GM18526 (cell line): ENCODE measurements around the gene CARD14.

ENCODE experiments used
- POLR2A ChIP-seq: IDR thresholded peaks from 3 replicates; pipeline ENCODE4 v1.6.1; 2011; ENCODE audit not compliant: insufficient read length; ENCODE audit errors: extremely low read depth

The CARD14 gene

DNA sequence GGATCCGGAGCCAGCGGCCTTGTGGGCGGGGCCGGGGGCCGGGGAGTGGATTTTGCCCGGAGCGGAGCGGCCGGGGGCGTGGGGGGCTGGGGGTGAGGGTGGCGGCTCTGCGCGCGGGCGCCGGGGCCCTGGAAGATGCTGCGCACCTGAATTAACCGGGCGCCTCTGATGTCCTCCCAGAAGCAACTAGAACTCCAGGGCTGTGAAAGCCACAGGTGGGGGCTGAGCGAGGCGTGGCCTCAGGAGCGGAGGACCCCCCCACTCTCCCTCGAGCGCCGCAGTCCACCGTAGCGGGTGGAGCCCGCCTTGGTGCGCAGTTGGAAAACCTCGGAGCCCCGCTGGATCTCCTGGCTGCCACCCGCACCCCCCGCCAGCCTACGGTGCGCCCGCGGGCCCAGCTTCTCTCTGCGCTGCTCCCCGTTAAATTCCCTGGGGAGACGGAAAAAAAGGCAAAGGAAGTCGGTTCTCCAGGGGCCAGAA is 50.9 kb downstream of the CARD14 start:
- TF ChIP-seq POLR2A, result no peak

DNA sequence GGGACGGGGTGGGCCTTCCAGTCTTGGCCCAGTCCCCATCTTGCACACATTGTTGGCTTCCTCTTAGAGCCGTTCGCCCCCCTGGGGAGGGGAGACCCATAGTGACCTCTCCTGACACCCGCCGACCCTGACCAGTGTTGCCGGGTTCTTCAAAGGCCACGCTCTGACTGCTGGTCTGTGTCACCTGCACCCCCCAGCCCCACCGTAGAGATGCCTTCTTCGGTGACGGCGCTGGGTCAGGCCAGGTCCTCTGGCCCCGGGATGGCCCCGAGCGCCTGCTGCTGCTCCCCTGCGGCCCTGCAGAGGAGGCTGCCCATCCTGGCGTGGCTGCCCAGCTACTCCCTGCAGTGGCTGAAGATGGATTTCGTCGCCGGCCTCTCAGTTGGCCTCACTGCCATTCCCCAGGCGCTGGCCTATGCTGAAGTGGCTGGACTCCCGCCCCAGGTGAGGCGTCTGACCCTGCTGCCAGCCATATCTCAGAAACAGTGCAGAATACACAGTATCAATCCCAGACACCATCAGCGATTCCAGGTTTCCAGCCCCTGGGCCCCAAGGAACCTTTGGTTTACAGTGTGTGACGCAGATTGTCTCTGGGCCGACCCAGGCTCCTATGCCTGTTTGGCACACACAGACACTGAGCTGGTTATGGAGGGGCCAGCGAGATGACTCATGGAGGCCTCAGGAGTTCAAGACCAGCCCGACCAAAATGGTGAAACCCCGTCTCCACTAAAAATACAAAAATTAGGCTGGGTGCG is 51.7 kb downstream of the CARD14 start:
- no peak for TF ChIP-seq POLR2A

GRCh38 chr17:80222376-80223141 is 52.7 kb downstream of the CARD14 start:
- TF ChIP-seq POLR2A, result no peak

GRCh38 chr17:80223142-80223815 is 53.4 kb downstream of the CARD14 start:
- TF ChIP-seq POLR2A, result no peak

DNA sequence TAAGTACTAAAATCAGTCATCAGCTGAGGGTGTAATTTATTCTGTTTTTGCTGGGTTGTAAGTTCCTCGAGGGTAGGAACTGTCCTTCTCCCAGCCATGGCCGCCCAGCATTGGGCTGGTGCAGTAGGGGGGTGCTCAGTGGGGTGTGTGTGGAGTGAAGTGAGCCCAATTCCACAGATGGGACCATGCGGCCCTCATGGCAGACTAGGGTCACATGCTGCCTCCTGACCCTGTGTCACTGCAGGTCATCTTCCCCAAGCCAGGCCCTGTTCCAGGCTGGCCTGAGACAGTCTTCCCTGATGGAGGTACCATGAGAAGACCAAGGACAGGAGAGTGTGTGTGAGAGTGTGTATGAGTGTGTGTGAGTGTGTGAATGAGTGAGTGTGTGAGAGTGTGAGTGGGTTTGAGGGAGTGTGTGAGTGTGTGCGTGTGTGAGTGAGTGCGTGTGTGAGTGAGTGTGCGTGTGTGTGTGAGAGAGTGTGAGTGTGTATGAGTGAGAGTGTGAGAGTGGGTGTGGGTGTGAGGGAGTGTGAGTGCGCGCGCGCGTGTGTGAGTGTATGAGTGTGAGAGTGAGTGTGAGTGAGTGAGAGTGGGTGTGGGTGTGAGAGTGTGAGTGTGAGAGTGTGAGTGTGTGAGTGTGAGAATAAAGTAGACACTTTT is 54.1 kb downstream of the CARD14 start:
- no peak for TF ChIP-seq POLR2A

- no peak for TF ChIP-seq POLR2A
Measured at GRCh38 chr17:80224683-80225082, 54.9 kb downstream of the CARD14 start.

DNA sequence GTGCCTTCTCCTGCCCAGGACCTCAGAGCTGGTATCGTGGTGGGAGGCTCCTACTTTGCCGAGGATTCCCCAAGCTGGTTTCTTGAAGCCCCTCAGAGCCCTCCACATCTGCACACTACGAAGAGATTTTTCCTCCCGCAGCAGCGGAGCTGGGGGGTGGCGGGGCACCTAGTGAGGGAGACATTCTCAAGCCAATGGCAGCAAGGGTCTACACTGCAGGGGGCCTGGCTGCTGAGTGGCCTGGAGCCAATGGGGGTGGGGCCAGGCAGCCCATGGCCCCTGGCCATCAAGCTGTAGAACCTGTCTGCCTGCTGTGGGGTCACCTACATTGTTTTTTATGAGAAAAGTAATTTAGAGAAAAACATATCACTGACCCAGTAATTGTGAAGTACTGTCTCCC is 55.4 kb downstream of the CARD14 start:
- no peak for TF ChIP-seq POLR2A

DNA sequence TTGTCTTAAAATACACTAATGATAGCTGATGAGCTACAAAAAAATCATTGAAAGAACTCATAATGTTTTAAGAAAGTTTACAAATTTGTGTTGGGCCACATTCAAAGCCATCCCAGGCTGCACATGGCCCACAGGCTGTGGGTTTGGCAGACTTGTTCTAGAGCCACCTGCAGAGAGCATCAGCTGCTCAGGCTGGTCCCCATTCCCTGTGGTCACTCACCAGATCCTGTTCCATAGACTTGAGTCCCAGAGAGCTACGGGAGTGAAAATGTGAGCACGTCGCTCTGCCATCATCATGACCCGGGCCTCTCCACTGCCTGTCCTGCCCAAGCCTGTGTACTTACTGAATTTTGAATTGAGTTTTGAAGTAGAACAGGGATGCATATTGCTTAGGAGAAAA is 57.3 kb downstream of the CARD14 start:
- TF ChIP-seq POLR2A, result no peak

- TF ChIP-seq POLR2A, result no peak
Measured at GRCh38 chr17:80227666-80228065, 57.8 kb downstream of the CARD14 start.

DNA sequence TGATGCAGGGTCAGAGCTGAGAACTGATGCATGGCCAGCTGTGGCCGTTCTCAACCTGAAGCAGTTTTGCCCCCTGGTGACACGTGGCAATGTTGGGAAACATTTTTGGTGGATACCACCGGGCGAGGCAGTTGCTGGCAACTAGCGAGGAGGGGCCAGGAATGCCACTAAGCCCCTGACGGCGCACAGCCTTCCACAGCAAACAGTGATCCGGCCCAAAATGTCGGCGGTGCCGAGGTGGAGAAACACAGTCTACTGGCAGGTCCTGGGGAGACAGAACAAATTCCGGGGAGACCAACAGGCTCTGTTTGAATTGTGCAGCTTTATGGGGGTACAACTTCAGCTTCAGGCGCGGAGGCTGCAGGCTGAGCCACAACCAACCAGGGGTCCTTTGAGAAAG is 58.6 kb downstream of the CARD14 start:
- no peak for TF ChIP-seq POLR2A

DNA sequence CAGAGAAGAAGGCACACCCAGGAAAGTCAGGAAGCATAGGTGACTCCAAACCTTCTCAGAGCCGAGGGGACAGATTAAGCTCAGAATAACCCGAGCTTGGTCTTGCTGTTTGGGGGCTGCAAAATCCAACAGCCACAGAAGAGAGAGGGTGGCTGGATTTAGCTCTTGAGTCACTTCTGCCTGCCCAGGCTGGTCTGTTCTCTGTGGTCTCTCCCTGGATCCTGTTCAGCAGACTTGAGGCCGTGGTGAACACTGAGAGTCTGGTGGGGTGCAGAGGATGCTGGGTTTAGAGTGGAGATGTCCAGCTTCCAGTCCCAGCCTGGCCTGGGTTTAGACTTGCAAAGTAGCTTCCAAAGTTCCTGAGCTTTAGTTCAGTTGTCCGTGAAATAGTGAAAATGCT is 59.2 kb downstream of the CARD14 start:
- TF ChIP-seq POLR2A, result no peak

DNA sequence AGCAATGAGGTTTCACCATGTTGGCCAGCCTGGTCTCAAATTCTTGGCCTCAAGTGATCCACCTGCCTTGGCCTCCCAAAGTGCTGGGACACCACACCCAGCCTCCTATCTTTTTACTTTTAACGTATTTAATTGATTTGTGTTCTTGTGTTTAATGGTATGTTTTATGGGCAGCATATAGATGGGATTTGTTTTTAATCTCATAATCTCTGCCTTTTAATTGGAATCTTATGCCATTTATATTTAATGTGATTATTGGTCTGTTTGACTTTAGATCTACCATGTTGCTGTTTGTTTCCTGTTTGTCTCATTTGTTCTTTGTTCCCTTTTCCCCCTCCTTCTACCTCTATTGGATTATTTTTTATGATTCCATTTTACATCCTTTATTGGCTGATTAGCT is 62.6 kb downstream of the CARD14 start:
- no peak for TF ChIP-seq POLR2A

DNA sequence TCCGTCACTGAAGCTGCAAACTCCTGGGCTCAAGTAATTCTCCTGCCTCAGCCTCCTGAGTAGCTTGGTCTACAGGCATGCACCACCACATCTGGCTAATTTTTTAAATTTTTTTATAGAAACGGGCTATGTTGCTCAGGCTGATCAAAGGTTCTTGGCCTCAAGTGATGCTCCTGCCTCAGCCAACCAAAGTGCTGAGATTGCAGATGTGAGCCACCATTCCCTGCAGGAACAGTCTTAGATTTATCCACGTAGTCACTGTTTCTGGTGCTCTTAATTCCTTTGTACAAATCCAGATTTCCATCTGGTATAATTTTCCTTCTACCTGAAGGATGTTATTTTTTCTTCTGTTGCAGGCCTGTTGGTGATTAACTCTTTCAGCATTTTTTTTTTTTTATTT is 63.4 kb downstream of the CARD14 start:
- no peak for TF ChIP-seq POLR2A

DNA sequence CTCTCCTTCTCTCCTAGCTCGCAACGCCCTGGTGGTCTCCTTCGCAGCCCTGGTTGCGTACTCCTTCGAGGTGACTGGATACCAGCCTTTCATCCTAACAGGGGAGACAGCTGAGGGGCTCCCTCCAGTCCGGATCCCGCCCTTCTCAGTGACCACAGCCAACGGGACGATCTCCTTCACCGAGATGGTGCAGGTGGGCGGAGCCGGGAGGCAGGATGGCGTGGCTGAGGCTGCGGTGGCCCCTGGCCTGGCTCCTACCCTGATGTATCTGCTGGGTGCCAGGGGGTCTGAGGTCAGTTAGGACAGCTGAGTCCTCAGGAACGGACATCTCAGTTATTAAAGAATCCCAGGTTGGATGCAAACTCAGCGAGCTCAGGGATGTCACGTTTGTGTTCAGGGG is 67.1 kb downstream of the CARD14 start:
- no peak for TF ChIP-seq POLR2A

GRCh38 chr17:80237386-80237785 is 67.6 kb downstream of the CARD14 start:
- TF ChIP-seq POLR2A, result no peak

DNA sequence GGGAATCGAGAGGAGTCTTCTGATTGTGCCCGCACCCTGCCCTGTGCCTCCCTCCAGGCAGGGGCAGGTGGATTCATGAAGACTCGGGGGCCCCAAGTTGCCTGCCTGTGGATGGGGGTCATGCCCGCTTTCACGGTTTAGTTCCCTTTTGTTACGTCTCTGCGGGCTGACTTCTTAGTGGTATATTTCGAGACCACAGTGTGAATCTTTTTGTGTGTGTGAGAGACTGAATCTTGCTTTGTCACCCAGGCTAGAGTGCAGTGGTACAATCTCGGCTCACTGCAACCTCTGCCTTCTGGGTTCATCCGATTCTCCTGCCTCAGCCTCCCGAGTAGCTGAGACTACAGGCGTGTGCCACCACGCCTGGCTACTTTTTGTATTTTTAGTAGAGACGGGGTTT is 72.7 kb downstream of the CARD14 start:
- TF ChIP-seq POLR2A, result no peak
